Hepatocyte (in vitro differentiated cells): Measurements from ENCODE around the gene MEX3B. TPM values are rescaled to one million over a fixed set of nuclear protein-coding genes. Genes with fewer than 3 reads are reported as not detected.
A peak's percentile ranks its signal among the peaks of the same experiment; 100 is the strongest.
"Not testable (repeated sequence)": the region's sequence is repeated elsewhere in the genome, so short reads cannot be mapped to it uniquely, and the experiment has no call there.

Experiments used
- DNase-seq: peaks from one replicate; pipeline ENCODE4 v3.0.0-alpha.2; 2016; ENCODE audit warnings: low spot score
- H2AFZ ChIP-seq: fragments of 200-600 bp; sonication (generic); 2 replicates; pipeline ENCODE4 v1.6.0; 2016; ENCODE audit warnings: antibody characterized with exemption, mild to moderate bottlenecking
- H3K27ac ChIP-seq: fragments of 200-600 bp; sonication (generic); 2 replicates; pipeline ENCODE4 v1.5.1; 2016; ENCODE audit warnings: mild to moderate bottlenecking
- H3K27me3 ChIP-seq: fragments of 200-600 bp; sonication (generic); 2 replicates; pipeline ENCODE4 v1.6.1; 2016
- H3K36me3 ChIP-seq: fragments of 200-600 bp; sonication (generic); replicated peaks from 2 replicates; pipeline ENCODE4 v1.5.1; 2016; ENCODE audit warnings: low read depth; ENCODE audit not compliant: insufficient read depth
- H3K4me1 ChIP-seq: fragments of 200-600 bp; sonication (generic); 2 replicates; pipeline ENCODE4 v1.5.1; 2016; ENCODE audit warnings: mild to moderate bottlenecking, moderate library complexity; ENCODE audit not compliant: insufficient read depth
- H3K4me2 ChIP-seq: fragments of 200-600 bp; sonication (generic); 2 replicates; pipeline ENCODE4 v1.6.0; 2016
- H3K4me3 ChIP-seq: fragments of 200-600 bp; sonication (generic); 2 replicates; pipeline ENCODE4 v1.5.1; 2016; ENCODE audit warnings: mild to moderate bottlenecking
- H3K79me2 ChIP-seq: fragments of 200-600 bp; sonication (generic); 2 replicates; pipeline ENCODE4 v1.6.0; 2017; ENCODE audit warnings: mild to moderate bottlenecking
- H3K9me2 ChIP-seq: fragments of 200-600 bp; sonication (generic); replicated peaks from 2 replicates; pipeline ENCODE4 v1.6.0; 2017; ENCODE audit warnings: mild to moderate bottlenecking; ENCODE audit not compliant: insufficient read depth
- H3K9me3 ChIP-seq: fragments of 200-600 bp; sonication (generic); 2 replicates; pipeline ENCODE4 v1.5.1; 2016; ENCODE audit warnings: low read depth, mild to moderate bottlenecking
- H4K20me1 ChIP-seq: fragments of 200-600 bp; sonication (generic); 2 replicates; pipeline ENCODE4 v1.6.0; 2016; ENCODE audit warnings: mild to moderate bottlenecking; ENCODE audit not compliant: insufficient read depth, poor library complexity, severe bottlenecking
- CTCF ChIP-seq: fragments of 200-600 bp; sonication (generic); IDR thresholded peaks from 2 replicates; pipeline ENCODE4 v1.5.1; 2016; ENCODE audit warnings: antibody characterized with exemption, mild to moderate bottlenecking; ENCODE audit not compliant: poor library complexity
- EZH2 ChIP-seq: fragments of 200-600 bp; sonication (generic); IDR thresholded peaks from 2 replicates; pipeline ENCODE4 v1.6.1; 2016; ENCODE audit warnings: antibody characterized with exemption, mild to moderate bottlenecking, borderline replicate concordance
- EZH2phosphoT487 ChIP-seq: fragments of 200-600 bp; sonication (generic); IDR thresholded peaks from one replicate; pipeline ENCODE4 v1.6.1; 2018; ENCODE audit warnings: antibody characterized with exemption, mild to moderate bottlenecking, low read depth, moderate library complexity; ENCODE audit not compliant: unreplicated experiment, severe bottlenecking
- WGBS: methylation state at CpG from one replicate; pipeline ENCODE4 v1.1.6; 2016; ENCODE audit warnings: low lambda C conversion rate; ENCODE audit errors: missing lambda C conversion rate; 5-methylcytosine and 5-hydroxymethylcytosine counted together
- polyA plus RNA-seq: library from polyadenylated mRNA; unstranded; fragments of >200 nt; fragmentation: Nextera tagmentation; extraction: Ambion mirVana; gene quantifications from 2 replicates; pipeline ENCODE4 v1.2.1, GENCODE V29; 2016
- total RNA-seq: library from RNA; depleted of rRNA; stranded (reverse); fragments of >200 nt; gene quantifications from 2 replicates; pipeline ENCODE4 v1.2.3, GENCODE V29; 2014

MEX3B gene
- total and polyA plus RNA-seq, 2 experiments from 2014 or later = 4.8 to 10.0 TPM

- H2AFZ ChIP-seq = no peak overlapping the region
- no peaks in the 10 kb centered on the region for H3K9me2 ChIP-seq
- H4K20me1 ChIP-seq = no peaks in the 10 kb centered on the region
- WGBS = 95% methylated on average over 3 of the region's 3 CpGs
- TF ChIP-seq EZH2 = no peak
- no peak for TF ChIP-seq EZH2phosphoT487
- no peak for TF ChIP-seq CTCF
- no peaks in the 10 kb centered on the region for H3K27me3 ChIP-seq
- H3K79me2 ChIP-seq = no peaks in the 10 kb centered on the region
- no peaks in the 10 kb centered on the region for H3K9me3 ChIP-seq
- no peak overlapping the region for H3K27ac ChIP-seq
- no peak overlapping the region for H3K4me2 ChIP-seq
- DNase-seq = no peak
- no peaks in the 10 kb centered on the region for H3K4me1 ChIP-seq
- H3K4me3 ChIP-seq = no peak overlapping the region
- no peaks in the 10 kb centered on the region for H3K36me3 ChIP-seq
Measured at GRCh38 chr15:82003916-82004315, 41.9 kb downstream of the MEX3B start.

GRCh38 chr15:81995081-81995480, 50.7 kb downstream of the MEX3B start:
- not testable (repeated sequence) for H3K4me1 ChIP-seq, H3K79me2 ChIP-seq, H4K20me1 ChIP-seq, DNase-seq, H3K9me2 ChIP-seq, H3K27me3 ChIP-seq, H3K9me3 ChIP-seq, H3K36me3 ChIP-seq
- H3K27ac ChIP-seq = peak overlapping the region; percentile 93
- peak overlapping the region; percentile 60 for H3K4me3 ChIP-seq
- peak overlapping the region; percentile 86 for H2AFZ ChIP-seq
- peak overlapping the region; percentile 70 for H3K4me2 ChIP-seq
- WGBS = 17% methylated on average over 17 of the region's 22 CpGs

GRCh38 chr15:81992523-81992922, 53.3 kb downstream of the MEX3B start:
- TF ChIP-seq EZH2 = no peak
- TF ChIP-seq CTCF = no peak
- no peak for TF ChIP-seq EZH2phosphoT487
- no peak for DNase-seq
- H3K4me3 ChIP-seq = no peak overlapping the region
- H3K79me2 ChIP-seq = no peaks in the 10 kb centered on the region
- H4K20me1 ChIP-seq = no peaks in the 10 kb centered on the region
- no peaks in the 10 kb centered on the region for H3K9me2 ChIP-seq
- no peak overlapping the region for H3K27ac ChIP-seq
- H3K27me3 ChIP-seq = no peaks in the 10 kb centered on the region
- no peaks in the 10 kb centered on the region for H3K9me3 ChIP-seq
- no peak overlapping the region for H2AFZ ChIP-seq
- no peak overlapping the region for H3K4me2 ChIP-seq
- no peaks in the 10 kb centered on the region for H3K4me1 ChIP-seq
- no peaks in the 10 kb centered on the region for H3K36me3 ChIP-seq
- WGBS = 89% methylated on average over 1 of the region's 1 CpG

Other genes with a start within 250 kb of the MEX3B start
- gene EFL1, start 216.7 kb upstream of the MEX3B start, total RNA-seq = 17.5 and 19.0 TPM in 2 replicates
- 9.7 and 11.6 TPM in 2 replicates for gene EFL1, start 216.7 kb upstream of the MEX3B start, polyA plus RNA-seq
- 0.64 and 2.3 TPM in 2 replicates for gene SAXO2, start 216.8 kb upstream of the MEX3B start, total RNA-seq
- 1.5 and 2.0 TPM in 2 replicates for gene SAXO2, start 216.8 kb upstream of the MEX3B start, polyA plus RNA-seq